Tibial nerve (tissue), 4 donors: ENCODE data around the gene SH3GL3.

Source experiments
- CTCF ChIP-seq, 5 experiments: fragments of 200-600 bp in 3 of 5; fragments of 450-650 bp in 2 of 5; sonication (generic) in 3 of 5; IDR thresholded peaks; one replicate each; pipeline ENCODE4 v1.5.1; 2016 to 2019; ENCODE audit warnings: antibody characterized with exemption in 5 of 5, mild to moderate bottlenecking in 3 of 5, moderate library complexity in 2 of 5
- EP300 ChIP-seq, 2 donors: sonication (generic); formaldehyde crosslinking; IDR thresholded peaks; one replicate each; pipeline ENCODE4 v1.6.1; 2017; ENCODE audit warnings: antibody characterized with exemption in 2 of 2, mild to moderate bottlenecking in 1 of 2

GRCh38 chr15:83477808-83478537 is 30.8 kb downstream of the SH3GL3 start:
- TF ChIP-seq CTCF (IDR thresholded peaks at IDR 0.05): no peak
- no peak for TF ChIP-seq EP300 (IDR thresholded peaks at IDR 0.05)
